HepG2 (cell line): ENCODE data around the gene HSPB2. TPM values are rescaled to one million over a fixed set of nuclear protein-coding genes. Genes with fewer than 3 reads are reported as not detected.
A peak's percentile ranks its signal among the peaks of the same experiment; 100 is the strongest.

Experiments
- ASH2L ChIP-seq: fragments of 300-600, 200-600 bp; sonication (generic); IDR thresholded peaks from 2 replicates; pipeline ENCODE4 v1.7.0; 2017; ENCODE audit warnings: low read depth, mild to moderate bottlenecking, moderate library complexity, mixed read lengths, low read length; ENCODE audit not compliant: insufficient read length
- ATF4 ChIP-seq, 2 experiments: fragments of 450-650 bp in 1 of 2; sonication (generic) in 1 of 2; formaldehyde crosslinking; IDR thresholded peaks; 2 replicates each; pipeline versions ENCODE4 v1.5.0 to v1.8.0; 2020 to 2022; ENCODE audit warnings: mild to moderate bottlenecking in 1 of 2, missing genetic modification reagents in 1 of 2
- ATM ChIP-seq: fragments of 450-650 bp; IDR thresholded peaks from 2 replicates; pipeline ENCODE4 v1.7.1; 2017; ENCODE audit warnings: mild to moderate bottlenecking, borderline replicate concordance
- CEBPB ChIP-seq: IDR thresholded peaks from 2 replicates; pipeline ENCODE4 v1.6.1; 2011; ENCODE audit warnings: low read depth, low read length, improper control_type of control experiment, borderline replicate concordance
- CEBPG ChIP-seq: IDR thresholded peaks from 2 replicates; pipeline ENCODE4 v1.6.1; 2016
- CERS6 ChIP-seq: sonication (generic); formaldehyde crosslinking; IDR thresholded peaks from 2 replicates; pipeline ENCODE4 v1.5.0; 2020; ENCODE audit warnings: missing genetic modification reagents
- MNT ChIP-seq: fragments of 450-650 bp; IDR thresholded peaks from 2 replicates; pipeline ENCODE4 v1.6.1; 2016
- MTF1 ChIP-seq: sonication (generic); formaldehyde crosslinking; IDR thresholded peaks from 2 replicates; pipeline ENCODE4 v1.5.0; 2020; ENCODE audit warnings: missing genetic modification reagents
- PAWR ChIP-seq: sonication (generic); formaldehyde crosslinking; IDR thresholded peaks from 2 replicates; pipeline ENCODE4 v1.4.0; 2020; ENCODE audit warnings: missing genetic modification reagents, mild to moderate bottlenecking, borderline replicate concordance
- PHF5A ChIP-seq: IDR thresholded peaks from one replicate; pipeline ENCODE4 v1.6.1; 2018; ENCODE audit warnings: low read depth, missing genetic modification reagents; ENCODE audit not compliant: unreplicated experiment
- RARA ChIP-seq: IDR thresholded peaks from 2 replicates; pipeline ENCODE4 v1.6.1; 2016; ENCODE audit warnings: missing genetic modification reagents, missing compliant biosample characterization
- SMC3 ChIP-seq: IDR thresholded peaks from 2 replicates; pipeline ENCODE4 v1.6.1; 2011; ENCODE audit warnings: low read length, improper control_type of control experiment
- SOX13 ChIP-seq, 3 experiments: fragments of 450-650 bp in 1 of 3; sonication (generic) in 1 of 3; formaldehyde crosslinking in 1 of 3; IDR thresholded peaks in 2 of 3; conservative IDR thresholded peaks in 1 of 3; 2 replicates each; pipeline versions ENCODE4 v1.5.0 to v1.6.1; 2016 to 2020; ENCODE audit warnings: antibody characterized with exemption in 1 of 3, mild to moderate bottlenecking in 1 of 3, missing compliant biosample characterization in 1 of 3, missing genetic modification reagents in 1 of 3, moderate library complexity in 1 of 3
- TEF ChIP-seq: sonication (generic); formaldehyde crosslinking; IDR thresholded peaks from 2 replicates; pipeline ENCODE4 v1.5.0; 2020; ENCODE audit warnings: missing genetic modification reagents
- YEATS2 ChIP-seq: sonication (generic); formaldehyde crosslinking; IDR thresholded peaks from 2 replicates; pipeline ENCODE4 v1.4.0; 2020; ENCODE audit warnings: missing genetic modification reagents, borderline replicate concordance
- ZNF260 ChIP-seq: sonication (generic); formaldehyde crosslinking; IDR thresholded peaks from 2 replicates; pipeline ENCODE4 v1.4.0; 2020; ENCODE audit warnings: missing genetic modification reagents, low read depth, mild to moderate bottlenecking, borderline replicate concordance
- ZNF281 ChIP-seq: sonication (generic); formaldehyde crosslinking; IDR thresholded peaks from 2 replicates; pipeline ENCODE4 v1.4.0; 2020; ENCODE audit warnings: missing genetic modification reagents, borderline replicate concordance
- ZNF326 ChIP-seq: sonication (generic); formaldehyde crosslinking; IDR thresholded peaks from 2 replicates; pipeline ENCODE4 v1.4.0; 2020; ENCODE audit warnings: missing genetic modification reagents, borderline replicate concordance
- ZNF510 ChIP-seq: sonication (generic); formaldehyde crosslinking; IDR thresholded peaks from 2 replicates; pipeline ENCODE4 v1.4.0; 2020; ENCODE audit warnings: low read depth, mild to moderate bottlenecking, missing genetic modification reagents
- ZNF550 ChIP-seq: sonication (generic); formaldehyde crosslinking; IDR thresholded peaks from 2 replicates; pipeline ENCODE4 v1.4.0; 2020; ENCODE audit warnings: mild to moderate bottlenecking, missing genetic modification reagents, borderline replicate concordance
- ZNF839 ChIP-seq: sonication (generic); formaldehyde crosslinking; IDR thresholded peaks from 2 replicates; pipeline ENCODE4 v1.4.0; 2020; ENCODE audit warnings: missing genetic modification reagents, mild to moderate bottlenecking, borderline replicate concordance
- ZNF879 ChIP-seq: sonication (generic); formaldehyde crosslinking; IDR thresholded peaks from 2 replicates; pipeline ENCODE4 v1.8.1; 2023; ENCODE audit warnings: missing genetic modification reagents
- polyA plus RNA-seq, 8 experiments: library from polyadenylated mRNA; depleted of rRNA in 3 of 8; stranded (reverse) in 7 of 8; unstranded in 1 of 8; fragments of >200 nt; fragmentation: Illumina TruSeq in 4 of 8; extraction: Trizol in 4 of 8; gene quantifications; 2 replicates each; pipeline versions ENCODE4 v1.2.1 to v1.2.3, GENCODE V29; 2011 to 2016; ENCODE audit warnings: low read depth in 4 of 8, missing spikeins in 1 of 8, mixed read lengths in 1 of 8; ENCODE audit not compliant: insufficient read depth in 1 of 8
- total RNA-seq, 5 experiments: library from RNA; depleted of rRNA; stranded (reverse); fragments of >200 nt; fragmentation: Illumina TruSeq; extraction: Trizol; gene quantifications; 2 replicates each; pipeline ENCODE4 v1.2.3, GENCODE V29; 2016; ENCODE audit warnings: low read depth in 1 of 5

The HSPB2 gene
- total and polyA plus RNA-seq, 2 of the 13 experiments (the other 11 are each of a cell fraction or from before 2014, with no cell fraction given), result 0.04 TPM; not detected in 1

- TF ChIP-seq ZNF260 (no peak), SMC3 (no peak), ZNF550 (no peak), ASH2L (peak; percentile 25), ATM (no peak), ZNF281 (CRISPR knock-in tag) (no peak), MNT (no peak), PAWR (CRISPR knock-in tag) (no peak), ZNF839 (CRISPR knock-in tag) (no peak), SOX13 (IDR thresholded peaks at IDR 0.05) (no peak), SOX13 (CRISPR knock-in tag; conservative IDR thresholded peaks at IDR 0.05 in 1 of 2, IDR thresholded peaks at IDR 0.05 in 1 of 2) (0 out of 4 replicates have a peak, but pooled peaks of 1 of the 2 experiments have one; percentile 10), RARA (CRISPR knock-in tag) (0 out of 2 replicates have a peak, but pooled peaks have one; percentile 21), CERS6 (CRISPR knock-in tag) (no peak), PHF5A (CRISPR knock-in tag) (no peak), YEATS2 (CRISPR knock-in tag) (no peak), CEBPG (CRISPR knock-in tag) (peak; percentile 83), MTF1 (CRISPR knock-in tag) (no peak), ZNF510 (no peak), ZNF326 (no peak), TEF (CRISPR knock-in tag) (peak; percentile 90), ZNF879 (no peak), ATF4 (CRISPR knock-in tag; IDR thresholded peaks at IDR 0.05) (peak in 1 of 2 experiments; percentile 31; a peak in 1 of 4 replicates), CEBPB (peak; percentile 86)
Observed at GRCh38 chr11:111933872-111934271, 21.3 kb downstream of the HSPB2 start (continued).
